Stimulated activated CD4-positive, alpha-beta T cell treated with anti-CD3 and anti-CD28 coated beads, Interleukin-1b, Interleukin-23, amount 100 ng/mL, for 4 hours (primary cell): ENCODE measurements around the gene CCT8L2.
"Not testable (repeated sequence)": the region's sequence is repeated elsewhere in the genome, so short reads cannot be mapped to it uniquely, and the experiment has no call there.

Source experiments
- DNase-seq, 2 donors: peaks; one replicate each; pipeline ENCODE4 v3.0.0-alpha.2; 2020; ENCODE audit warnings: low read depth in 2 of 2

The CCT8L2 gene

DNA sequence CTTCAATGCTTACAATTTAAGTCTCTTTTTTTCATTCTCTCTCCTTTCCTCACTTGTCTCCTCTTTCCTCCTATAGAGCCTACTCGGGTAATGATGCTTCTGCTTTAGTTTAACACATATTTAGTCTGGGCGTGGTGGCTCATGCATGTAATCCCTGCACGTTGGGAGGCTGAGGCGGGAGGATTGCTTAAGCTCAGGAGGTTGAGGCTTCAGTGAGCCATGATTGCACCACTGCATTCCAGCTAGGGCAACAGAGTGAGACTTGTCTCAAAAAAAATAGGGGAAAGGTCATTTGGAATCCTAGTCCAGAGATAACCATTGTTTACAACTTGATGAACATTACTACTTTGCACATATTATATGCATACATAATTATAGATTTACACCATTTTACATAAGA lies 1.4 kb upstream of the CCT8L2 start:
- DNase-seq = no peak

DNA sequence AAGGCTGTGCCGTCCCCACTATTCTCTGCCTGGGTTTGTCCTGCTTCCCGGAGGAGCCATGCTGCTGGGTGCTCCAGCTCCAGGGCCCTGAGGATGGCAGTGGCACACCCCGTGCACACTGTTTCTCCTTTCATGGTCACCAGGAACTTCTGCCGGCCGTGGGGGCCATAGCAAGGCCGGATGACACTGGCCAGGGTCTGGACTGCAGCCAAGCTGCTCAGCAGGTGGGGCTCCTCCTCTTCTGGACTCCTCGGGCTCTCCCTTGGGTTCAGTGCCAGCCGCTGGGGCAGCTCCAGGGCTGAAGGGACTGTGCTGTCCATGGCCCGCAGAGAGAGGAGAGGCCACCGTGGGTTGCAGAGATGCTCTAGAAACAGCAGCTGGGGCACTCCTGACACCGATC lies 379 bp downstream of the CCT8L2 start:
- not testable (repeated sequence) for DNase-seq

DNA sequence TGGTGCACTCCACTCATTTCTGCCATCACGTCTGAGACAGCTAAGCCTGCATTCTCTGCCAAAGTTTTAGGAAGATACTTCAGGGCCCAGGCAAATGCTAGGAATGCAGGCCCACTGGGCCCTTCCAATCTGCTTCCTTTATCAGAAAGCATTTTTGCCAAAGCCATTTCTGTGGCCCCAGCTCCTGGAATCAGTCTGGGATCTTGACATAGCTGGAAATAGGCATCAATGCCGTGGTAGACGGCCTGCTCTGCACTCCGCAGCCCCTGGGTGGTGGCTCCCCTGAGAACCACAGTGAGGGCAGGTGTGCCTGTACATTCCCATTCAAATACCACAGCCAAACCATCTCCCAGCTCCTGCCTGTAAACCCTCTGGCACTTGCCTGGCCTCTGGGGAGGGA lies 1.5 kb downstream of the CCT8L2 start:
- not testable (repeated sequence) for DNase-seq

DNA sequence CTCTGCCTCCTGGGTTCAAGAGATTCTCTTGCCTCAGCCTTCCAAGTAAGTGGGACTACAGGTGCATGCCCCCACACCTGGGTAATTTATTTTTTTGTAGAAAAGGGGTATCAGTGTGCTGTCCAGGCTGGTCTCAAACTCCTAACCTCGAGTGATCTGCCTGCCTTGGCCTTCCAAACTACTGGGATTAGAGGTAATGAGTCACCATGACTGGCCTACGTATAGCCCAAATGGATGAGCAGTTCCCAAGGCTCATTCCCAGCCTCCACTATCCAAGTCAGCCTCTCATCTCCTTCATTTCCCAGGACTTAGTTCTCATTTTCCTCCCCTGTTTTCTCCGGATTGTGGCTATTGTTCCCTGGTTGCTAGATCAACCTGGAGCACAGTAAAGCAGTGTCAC lies 5.6 kb downstream of the CCT8L2 start:
- DNase-seq = no peak

DNA sequence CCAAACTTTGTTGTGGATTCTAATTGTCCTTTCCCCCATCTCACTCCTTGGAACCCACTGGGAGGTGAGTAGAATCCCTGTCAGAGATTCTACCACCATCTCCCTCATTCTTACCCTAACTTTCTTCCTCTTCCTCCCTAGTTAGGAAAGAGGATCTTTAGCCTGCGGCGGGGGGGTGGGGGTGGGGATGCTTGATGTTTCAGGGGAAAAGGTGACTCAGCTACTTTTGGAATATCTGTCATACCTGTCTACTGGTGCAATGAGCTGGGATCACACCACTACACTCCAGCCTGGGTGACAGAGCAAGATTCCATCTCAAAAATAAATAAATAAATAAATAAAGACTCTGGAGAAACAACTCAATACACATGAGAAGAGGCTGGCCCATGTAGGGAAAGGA lies 6.4 kb downstream of the CCT8L2 start:
- DNase-seq = no peak

DNA sequence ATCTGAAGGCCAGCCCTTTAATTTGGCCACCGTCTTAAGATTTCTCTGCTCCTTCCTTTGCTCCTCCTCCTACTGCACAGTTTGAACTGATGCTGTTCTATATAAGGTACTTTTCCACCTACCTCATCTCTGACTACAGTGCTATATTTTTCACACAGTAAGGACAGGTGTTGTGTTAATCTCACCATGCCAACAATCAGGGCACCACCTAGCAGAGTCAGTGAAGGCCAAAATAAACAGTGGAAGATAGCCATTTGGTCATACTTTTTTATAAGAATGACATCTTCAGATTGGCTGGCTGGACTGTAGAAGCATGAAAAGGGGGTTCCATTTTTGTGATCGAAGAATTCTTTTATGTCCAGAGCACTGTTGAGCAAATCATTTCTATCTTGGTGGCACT lies 11.7 kb downstream of the CCT8L2 start:
- DNase-seq = not testable (repeated sequence)

DNA sequence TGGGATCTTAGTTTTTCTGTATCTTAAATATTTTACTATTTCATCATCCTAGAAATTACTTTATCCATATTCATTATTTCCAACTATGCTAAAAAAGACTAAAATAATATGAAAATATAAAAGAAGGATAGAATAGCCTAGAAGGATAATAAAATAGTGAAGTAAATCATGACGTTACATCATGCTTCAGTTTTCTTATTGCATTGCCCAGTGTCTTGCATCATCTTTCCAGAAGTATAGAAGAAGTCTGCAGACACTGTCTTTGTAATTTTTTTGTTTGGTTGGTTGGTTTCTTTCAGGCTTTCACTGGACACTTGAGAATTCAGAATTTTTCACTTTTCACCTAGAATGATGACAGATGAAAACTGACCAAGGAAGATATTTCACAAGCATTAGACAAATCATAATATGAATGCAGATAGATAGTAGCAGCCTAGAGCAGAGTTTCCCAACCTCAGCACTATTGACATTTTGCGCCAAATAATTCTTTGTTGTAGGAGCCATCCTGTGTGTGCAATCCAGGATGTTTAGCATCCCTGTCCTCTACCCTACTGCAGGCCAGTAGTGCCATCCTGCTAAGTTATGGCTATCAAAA lies 23.3 kb downstream of the CCT8L2 start:
- DNase-seq = not testable (repeated sequence)

DNA sequence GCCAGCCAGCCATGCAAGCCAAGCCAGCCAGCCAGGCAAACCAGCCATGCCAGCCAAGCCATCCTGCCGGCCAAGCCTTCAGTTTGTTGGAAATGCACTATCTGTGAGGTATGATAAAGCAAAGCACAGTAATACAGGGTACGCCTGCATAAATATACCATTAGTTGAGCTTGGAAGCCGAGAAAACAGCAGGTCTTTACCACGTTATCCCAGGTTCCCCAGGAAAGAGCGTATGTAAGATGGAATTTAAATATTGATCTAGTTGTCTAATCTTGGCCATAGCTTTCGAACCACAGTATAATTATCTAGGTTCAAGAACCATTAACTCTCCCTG lies 24.2 kb downstream of the CCT8L2 start:
- DNase-seq = no peak

DNA sequence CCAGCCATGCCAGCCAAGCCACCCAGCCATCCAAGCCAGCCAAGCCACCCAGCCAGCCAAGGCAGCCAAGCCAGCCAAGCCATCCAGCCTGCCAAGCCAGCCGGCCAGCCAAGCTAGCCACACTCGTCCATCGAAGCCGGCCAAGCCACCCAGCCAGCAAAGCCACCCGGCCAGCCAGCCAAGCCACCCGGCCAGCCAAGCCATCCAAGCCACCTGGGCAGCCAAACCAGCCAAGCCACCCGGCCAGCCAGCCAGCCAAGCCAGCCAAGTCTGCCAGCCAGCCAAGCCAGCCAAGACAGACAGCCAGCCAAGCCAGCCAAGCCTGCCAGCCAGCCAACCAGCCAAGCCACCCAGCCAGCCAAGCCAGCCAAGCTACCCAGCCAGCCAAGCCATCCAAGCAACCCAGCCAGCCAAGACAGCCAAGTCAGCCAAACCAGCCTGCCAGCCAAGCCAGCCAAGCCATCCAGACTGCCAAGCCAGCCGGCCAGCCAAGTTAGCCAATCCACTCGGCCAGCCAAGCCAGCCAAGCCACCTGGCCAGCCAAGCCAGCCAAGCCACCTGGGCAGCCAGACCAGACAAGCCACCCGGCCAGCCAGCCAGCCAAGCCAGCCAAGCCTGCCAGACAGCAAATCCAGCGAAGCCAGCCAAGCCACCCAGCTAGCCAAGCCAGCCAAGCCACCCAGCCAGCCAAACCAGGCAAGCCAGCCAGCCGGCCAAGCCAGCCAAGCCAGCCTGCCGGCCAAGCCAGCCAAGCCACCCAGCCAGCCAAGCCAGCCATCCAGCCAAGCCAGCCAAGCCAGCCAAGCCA lies 24.8 kb downstream of the CCT8L2 start:
- DNase-seq = not testable (repeated sequence)

DNA sequence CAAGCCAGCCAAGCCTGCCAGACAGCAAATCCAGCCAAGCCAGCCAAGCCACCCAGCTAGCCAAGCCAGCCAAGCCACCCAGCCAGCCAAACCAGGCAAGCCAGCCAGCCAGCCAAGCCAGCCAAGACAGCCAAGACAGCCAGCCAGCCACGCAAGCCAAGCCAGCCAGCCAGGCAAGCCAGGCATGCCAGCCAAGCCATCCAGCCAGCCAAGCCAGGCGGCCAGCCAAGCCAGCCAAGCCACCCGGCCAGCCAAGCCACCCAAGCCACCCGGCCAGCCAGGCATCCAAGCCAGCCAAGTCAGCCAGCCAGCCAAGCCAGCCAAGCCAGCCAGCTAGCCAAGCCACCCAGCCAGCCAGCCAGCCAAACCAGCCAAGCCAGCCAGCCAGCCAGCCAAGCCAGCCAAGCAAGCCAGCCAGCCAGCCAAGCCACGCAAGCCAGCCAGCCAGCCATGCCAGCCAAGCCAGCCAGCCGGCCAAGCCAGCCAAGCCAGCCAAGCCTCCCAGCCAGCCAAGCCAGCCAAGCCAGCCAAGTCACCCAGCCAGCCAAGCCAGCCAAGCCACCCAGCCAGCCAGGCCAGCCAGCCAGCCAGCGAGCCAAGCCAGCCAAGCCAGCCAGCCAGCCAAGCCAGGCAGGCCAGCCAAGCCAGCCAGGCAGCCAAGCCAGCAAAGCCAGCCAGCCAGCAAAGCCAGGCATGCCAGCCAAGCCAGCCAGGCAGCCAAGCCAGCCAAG lies 26.0 kb downstream of the CCT8L2 start:
- DNase-seq = not testable (repeated sequence)

DNA sequence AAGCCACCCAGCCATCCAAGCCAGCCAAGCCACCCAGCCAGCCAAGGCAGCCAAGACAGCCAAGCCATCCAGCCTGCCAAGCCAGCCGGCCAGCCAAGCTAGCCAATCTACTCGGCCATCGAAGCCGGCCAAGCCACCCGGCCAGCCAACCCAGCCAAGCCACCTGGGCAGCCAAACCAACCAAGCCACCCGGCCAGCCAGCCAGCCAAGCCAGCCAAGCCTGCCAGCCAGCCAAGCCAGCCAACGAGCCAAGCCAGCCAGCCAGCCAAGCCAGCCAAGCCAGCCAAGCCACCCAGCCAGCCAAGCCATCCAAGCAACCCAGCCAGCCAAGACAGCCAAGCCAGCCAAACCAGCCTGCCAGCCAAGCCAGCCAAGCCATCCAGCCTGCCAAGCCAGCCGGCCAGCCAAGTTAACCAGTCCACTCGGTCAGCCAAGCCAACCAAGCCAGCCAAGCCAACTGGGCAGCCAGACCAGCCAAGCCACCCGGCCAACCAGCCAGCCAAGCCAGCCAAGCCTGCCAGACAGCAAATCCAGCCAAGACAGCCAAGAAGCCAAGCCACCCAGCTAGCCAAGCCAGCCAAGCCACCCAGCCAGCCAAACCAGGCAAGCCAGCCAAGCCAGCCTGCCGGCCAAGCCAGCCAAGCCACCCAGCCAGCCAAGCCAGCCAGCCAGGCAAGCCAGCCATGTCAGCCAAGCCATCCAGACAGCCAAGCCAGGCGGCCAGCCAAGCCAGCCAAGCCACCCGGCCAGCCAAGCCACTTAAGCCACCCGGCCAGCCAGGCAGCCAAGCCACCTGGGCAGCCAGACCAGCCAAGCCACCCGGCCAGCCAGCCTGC lies 26.8 kb downstream of the CCT8L2 start:
- not testable (repeated sequence) for DNase-seq

DNA sequence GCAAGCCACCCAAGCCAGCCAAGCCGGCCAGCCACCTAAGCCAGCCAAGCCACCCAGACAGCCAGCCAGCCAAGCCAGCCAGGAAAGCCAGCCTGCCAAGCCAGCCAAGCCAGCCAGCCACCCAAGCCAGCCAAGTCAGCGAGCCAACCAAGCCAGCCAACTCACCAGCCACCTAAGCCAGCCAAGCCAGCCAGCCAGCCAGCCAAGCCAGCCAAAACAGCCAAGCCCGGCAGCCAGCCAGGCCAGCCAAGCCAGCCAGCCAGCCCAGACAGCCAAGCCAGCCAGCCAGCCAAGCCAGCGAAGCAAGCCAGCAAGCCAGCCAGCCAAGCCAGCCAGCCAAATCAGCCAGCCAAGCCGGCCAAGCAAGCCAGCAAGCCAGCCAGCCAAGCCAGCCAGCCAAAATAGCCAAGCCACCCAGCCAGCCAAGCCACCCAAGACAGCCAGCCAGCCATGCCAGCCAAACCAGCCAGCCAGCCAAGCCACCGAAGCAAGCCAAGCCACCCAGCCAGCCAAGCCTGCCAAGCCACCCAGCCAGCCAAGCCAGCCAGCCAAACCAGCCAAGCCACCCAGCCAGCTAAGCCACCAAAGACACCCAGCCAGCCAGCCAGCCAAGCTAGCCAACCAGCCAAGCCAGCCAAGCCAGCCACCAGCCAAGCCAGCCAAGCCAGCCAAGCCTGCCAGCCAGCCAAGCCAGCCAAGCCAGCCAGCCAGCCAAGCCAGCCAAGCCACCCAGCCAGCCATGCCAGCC lies 27.6 kb downstream of the CCT8L2 start:
- DNase-seq = not testable (repeated sequence)

DNA sequence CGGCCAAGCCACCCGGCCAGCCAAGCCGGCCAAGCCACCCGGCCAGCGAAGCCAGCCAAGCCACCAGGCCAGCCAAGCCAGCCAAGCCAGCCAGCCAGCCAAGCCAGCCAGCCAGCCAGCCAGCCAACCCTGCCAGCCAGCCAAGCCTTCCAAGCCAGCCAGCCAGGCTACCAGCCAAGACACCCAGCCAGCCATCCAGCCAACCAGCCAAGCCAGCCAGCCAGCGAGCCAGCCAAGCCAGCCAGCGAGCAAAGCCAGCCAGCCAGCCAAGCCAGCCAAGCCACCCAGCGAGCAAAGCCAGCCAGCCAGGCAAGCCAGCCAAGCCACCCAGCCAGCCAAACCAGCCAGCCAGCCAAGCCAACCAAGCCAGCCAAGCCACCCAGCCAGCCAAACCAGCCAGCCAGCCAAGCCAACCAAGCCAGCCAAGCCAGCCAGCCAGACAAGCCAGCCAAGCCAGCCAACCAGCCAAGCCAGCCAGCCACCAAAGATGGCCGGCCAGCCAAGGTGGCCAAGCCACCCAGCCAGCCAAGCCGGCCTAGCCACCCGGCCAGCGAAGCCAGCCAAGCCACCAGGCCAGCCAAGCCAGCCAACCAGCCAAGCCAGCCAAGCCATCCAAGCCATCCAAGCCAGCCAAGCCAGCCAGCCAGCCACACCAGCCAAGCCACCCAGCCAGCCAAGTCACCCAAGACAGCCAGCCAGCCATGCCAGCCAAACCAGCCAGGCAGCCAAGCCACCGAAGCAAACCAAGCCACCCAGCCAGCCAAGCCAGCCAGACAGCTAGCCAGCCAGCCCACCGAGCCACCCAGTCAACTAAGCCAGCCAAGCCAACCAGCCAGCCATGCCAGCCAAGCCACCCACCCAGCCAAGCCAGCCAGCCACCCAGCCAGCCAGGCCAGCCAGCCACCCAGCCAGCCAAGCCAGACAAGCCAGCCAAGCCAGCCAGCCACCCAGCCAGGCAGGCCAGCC lies 28.8 kb downstream of the CCT8L2 start:
- no peak for DNase-seq

DNA sequence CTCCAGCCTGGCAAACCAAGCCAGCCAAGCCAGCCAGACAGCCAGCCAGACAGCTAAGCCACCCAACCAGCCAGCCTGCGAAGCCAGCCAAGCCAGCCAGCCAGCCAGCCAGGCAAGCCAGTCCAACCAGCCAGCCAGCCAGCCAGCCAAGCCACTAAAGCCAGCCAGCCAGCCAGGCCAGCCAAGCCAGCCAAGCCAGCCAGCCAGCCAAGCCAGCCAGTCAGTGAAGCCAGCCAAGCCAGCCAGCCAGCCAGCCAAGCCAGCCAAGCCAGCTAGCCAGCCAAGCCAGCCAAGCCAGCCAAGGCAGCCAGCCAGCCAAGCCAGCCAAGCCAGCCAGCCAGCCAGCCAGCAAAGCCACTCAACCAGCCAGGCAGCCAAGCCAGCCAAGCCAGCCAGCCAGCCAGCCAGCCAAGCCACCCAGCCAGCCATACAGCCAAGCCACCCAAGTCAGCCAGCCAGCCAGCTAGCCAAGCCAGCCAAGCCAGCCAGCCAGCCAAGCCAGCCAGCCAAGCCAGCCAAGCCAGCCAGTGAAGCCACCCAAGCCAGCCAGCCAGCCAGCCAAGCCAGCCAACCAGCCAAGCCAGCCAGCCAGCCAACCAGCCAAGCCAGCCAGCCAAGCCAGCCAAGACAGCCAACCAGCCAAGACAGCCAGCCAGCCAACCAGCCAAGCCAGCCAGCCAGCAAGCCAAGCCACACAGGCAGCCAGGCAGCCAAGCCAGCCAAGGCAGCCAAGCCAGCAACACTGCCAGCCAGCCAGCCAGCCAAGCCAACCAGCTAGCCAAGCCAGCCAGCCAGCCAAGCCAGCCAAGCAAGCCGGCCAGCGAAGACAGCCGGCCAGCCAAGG lies 29.7 kb downstream of the CCT8L2 start:
- no peak for DNase-seq

DNA sequence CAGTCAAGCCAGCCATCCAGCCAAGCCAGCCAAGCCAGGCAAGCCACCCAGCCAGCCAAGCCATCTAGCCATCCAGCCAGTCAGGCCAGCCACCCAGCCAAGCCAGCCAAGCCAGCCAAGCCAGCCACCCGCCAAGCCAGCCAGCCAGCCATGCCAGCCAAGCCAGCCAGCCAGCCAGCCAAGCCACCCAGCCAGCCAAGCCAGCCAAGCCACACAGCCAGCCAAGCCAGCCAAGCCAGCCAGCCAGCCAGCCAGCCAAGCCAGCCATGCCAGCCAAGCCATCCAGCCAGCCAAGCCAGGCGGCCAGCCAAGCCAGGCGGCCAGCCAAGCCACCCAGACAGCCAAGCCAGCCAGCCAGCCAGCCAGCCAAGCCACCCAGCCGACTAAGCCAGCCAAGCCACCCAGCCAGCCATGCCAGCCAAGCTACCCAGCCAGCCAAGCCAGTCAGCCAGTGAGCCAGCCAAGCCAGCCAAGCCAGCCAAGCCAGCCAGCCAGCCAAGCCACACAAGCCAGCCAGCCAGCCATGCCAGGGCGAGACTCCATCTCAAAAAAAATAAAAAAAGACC lies 31.4 kb downstream of the CCT8L2 start:
- DNase-seq = not testable (repeated sequence)

DNA sequence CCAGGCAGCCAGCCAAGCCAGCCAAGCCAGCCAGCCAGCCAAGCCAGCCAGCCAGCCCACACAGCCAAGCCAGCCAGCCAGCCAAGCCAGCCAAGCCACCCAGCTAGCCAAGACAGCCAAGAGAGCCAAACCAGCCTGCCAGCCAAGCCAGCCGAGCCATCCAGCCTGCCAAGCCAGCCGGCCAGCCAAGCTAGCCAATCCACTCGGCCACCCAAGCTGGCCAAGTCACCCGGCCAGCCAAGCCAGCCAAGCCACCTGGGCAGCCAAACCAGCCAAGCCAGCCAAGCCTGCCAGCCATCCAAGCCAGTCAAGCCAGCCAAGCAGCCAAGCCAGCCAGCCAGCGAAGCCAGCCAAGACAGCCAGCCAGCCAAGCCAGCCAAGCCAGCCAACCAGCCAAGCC lies 32.0 kb downstream of the CCT8L2 start:
- DNase-seq = not testable (repeated sequence)

DNA sequence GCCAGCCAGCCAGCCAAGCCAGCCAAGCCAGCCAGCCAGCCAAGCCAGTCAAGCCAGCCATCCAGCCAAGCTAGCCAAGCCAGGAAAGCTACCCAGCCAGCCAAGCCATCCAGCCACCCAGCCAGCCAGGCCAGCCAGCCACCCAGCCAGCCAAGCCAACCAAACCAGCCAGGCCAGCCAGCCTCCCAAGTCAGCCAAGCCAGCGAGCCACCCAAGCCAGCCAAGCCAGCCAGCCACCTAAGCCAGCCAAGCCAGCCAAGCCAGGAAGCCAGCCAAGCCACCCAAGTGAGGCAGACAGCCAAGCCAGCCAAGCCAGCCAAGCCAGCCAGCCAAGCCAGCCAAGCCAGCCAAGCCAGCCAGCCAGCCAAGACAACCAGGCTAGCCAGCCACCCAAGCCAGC lies 32.6 kb downstream of the CCT8L2 start:
- not testable (repeated sequence) for DNase-seq

DNA sequence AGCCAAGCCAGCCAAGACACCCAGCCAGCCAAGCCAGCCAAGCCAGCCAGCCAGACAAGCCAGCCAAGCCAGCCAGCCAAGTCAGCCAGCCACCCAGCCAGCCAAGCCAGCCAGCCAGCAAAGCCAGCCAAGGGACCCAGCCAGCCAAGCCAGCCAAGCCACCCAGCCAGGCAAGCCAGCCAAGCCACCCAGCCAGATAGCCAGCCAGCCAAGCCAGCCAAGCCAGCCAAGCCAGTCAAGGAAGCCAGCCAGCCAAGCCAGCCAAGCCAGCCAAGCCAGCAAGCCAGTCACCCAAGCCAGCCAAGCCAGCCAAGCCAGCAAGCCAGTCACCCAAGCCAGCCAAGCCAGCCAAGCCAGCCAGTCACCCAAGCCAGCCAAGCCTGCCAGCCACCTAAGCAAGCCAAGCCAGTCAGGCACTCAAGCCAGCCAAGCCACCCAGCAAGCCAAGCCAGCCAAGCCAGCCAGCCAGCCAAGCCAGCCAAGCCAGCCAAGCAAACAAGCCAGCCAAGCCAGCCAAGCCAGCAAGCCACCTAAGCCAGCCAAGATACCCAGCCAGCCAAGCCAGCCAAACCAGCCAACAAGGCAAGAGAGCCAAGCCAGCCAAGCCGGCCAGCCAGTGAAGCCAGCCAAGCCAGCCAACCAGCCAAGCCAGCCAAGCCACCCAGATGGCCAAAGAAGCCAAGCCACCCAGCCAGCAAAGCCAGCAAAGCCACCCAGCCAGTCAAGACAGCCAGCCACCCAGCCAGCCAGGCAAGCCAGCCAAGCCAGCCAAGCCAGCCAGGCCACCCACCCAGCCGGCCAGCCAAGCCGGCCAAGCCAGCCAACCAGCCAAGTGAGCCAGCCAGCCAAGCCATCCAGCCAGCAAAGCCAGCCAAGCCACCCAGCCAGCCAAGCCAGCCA lies 33.3 kb downstream of the CCT8L2 start:
- no peak for DNase-seq
